HUES64 (cell line): ENCODE measurements around the gene TRIM2.

Source experiments
- H3K27ac ChIP-seq: 2 replicates; pipeline ENCODE4 v1.7.0; 2013; ENCODE audit warnings: low read depth, low read length, inconsistent platforms
- H3K27me3 ChIP-seq: 2 replicates; pipeline ENCODE4 v1.6.1; 2013; ENCODE audit warnings: mild to moderate bottlenecking, low read length; ENCODE audit not compliant: insufficient read depth
- H3K36me3 ChIP-seq: 2 replicates; pipeline ENCODE4 v1.6.1; 2013; ENCODE audit warnings: mild to moderate bottlenecking, low read length; ENCODE audit not compliant: insufficient read depth
- H3K4me1 ChIP-seq: 2 replicates; pipeline ENCODE4 v1.6.1; 2013; ENCODE audit warnings: mild to moderate bottlenecking, low read length, moderate library complexity; ENCODE audit not compliant: insufficient read depth
- H3K4me3 ChIP-seq: 2 replicates; pipeline ENCODE4 v1.5.1; 2013; ENCODE audit warnings: mild to moderate bottlenecking, low read length, moderate library complexity
- H3K9ac ChIP-seq: 2 replicates; pipeline ENCODE4 v1.6.1; 2013; ENCODE audit warnings: mild to moderate bottlenecking, low read depth, low read length
- H3K9me3 ChIP-seq: 2 replicates; pipeline ENCODE4 v1.6.1; 2013; ENCODE audit warnings: low read depth, low read length; ENCODE audit not compliant: insufficient read depth
- WGBS: fragments of 150-250, 120-280 bp; methylation state at CpG from one replicate; pipeline ENCODE4 v1.1.7; 2013; ENCODE audit warnings: missing lambda C conversion rate; 5-methylcytosine and 5-hydroxymethylcytosine counted together

Gene TRIM2

GRCh38 chr4:153170407-153170806 is 33.8 kb upstream of the TRIM2 start:
- Histone ChIP-seq H3K27ac (no peak overlapping the region), H3K36me3 (no peaks in the 10 kb centered on the region), H3K27me3 (no peaks in the 10 kb centered on the region), H3K4me1 (no peaks in the 10 kb centered on the region), H3K9ac (no peak overlapping the region), H3K9me3 (no peaks in the 10 kb centered on the region), H3K4me3 (no peak overlapping the region)
- WGBS, result 100% methylated on average over 2 of the region's 2 CpGs

DNA sequence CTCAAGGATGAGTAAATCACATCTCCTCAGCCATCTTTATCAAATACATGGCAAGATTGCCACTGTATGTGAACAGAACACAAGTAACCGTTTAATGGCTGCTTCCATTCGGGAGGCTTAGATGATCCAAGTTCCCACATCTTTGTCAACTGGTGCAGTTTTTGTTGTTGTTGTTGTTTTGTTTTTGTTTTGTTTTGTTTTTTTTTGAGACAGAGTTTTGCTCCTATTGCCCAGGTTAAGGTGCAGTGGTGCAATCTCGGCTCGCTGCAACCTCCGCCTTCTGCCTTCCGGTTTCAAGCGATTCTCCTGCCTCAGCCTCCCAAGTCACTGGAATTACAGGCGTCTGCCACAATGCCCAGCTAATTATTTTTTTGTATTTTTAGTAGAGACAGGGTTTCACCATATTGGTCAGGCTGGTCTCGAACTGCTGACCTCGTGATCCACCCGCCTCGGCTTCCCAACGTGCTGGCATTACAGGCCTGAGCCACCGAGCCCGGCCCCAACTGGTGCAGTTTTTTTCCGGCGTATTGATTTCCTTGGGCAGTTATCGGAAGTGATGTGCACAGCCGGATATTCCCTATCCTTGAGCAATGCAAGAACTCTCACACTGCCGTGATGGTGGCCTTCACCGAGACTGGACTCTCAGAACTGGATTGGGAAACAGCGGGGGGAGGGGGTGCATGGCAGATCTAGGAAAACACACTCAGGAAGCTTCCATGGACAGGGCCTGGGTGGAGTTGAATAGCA is 29.2 kb upstream of the TRIM2 start:
- no peak overlapping the region for H3K27ac ChIP-seq
- 0 out of 2 replicates have a peak, but pooled peaks cover 3% of the 10 kb centered on the region for H3K4me1 ChIP-seq
- H3K9me3 ChIP-seq, result no peaks in the 10 kb centered on the region
- H3K4me3 ChIP-seq, result no peak overlapping the region
- no peaks in the 10 kb centered on the region for H3K27me3 ChIP-seq
- WGBS, result 96% methylated on average over 22 of the region's 22 CpGs
- H3K9ac ChIP-seq, result no peak overlapping the region
- no peaks in the 10 kb centered on the region for H3K36me3 ChIP-seq

GRCh38 chr4:153176938-153177337 is 27.3 kb upstream of the TRIM2 start:
- Histone ChIP-seq H3K9ac (no peak overlapping the region), H3K4me3 (no peak overlapping the region), H3K4me1 (0 out of 2 replicates have a peak, but pooled peaks cover 4% of the 10 kb centered on the region), H3K27me3 (no peaks in the 10 kb centered on the region), H3K27ac (no peak overlapping the region), H3K9me3 (no peaks in the 10 kb centered on the region), H3K36me3 (no peaks in the 10 kb centered on the region)
- 89% methylated on average over 3 of the region's 3 CpGs for WGBS

DNA sequence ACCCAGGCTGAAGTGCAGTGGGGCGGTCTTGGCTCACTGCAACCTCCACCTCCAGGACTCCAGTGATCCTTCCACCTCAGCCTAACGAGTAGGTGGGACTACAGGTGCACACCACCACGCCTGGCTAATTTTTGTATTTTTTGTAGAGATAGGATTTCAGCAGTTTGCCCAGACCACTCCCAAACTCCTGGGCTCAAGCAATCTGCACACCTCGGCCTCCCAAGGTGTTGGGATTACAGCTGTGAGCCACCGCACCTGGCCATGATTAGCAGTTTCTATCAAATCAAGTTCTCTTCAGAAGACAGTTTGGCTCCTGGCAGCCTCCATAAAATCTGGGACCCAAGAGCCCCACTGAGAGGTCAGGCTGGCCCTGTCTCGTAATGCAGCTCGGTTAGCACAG is 26.4 kb upstream of the TRIM2 start:
- no peak overlapping the region for H3K27ac ChIP-seq
- H3K36me3 ChIP-seq, result no peaks in the 10 kb centered on the region
- H3K4me3 ChIP-seq, result no peak overlapping the region
- no peaks in the 10 kb centered on the region for H3K27me3 ChIP-seq
- H3K4me1 ChIP-seq, result 0 out of 2 replicates have a peak, but pooled peaks cover 4% of the 10 kb centered on the region
- no peaks in the 10 kb centered on the region for H3K9me3 ChIP-seq
- no peak overlapping the region for H3K9ac ChIP-seq
- 95% methylated on average over 7 of the region's 7 CpGs for WGBS

GRCh38 chr4:153179100-153179499 is 25.1 kb upstream of the TRIM2 start:
- Histone ChIP-seq H3K27ac (no peak overlapping the region), H3K9me3 (no peaks in the 10 kb centered on the region), H3K27me3 (no peaks in the 10 kb centered on the region), H3K36me3 (no peaks in the 10 kb centered on the region), H3K4me3 (no peak overlapping the region), H3K4me1 (0 out of 2 replicates have a peak, but pooled peaks cover 4% of the 10 kb centered on the region), H3K9ac (no peak overlapping the region)

DNA sequence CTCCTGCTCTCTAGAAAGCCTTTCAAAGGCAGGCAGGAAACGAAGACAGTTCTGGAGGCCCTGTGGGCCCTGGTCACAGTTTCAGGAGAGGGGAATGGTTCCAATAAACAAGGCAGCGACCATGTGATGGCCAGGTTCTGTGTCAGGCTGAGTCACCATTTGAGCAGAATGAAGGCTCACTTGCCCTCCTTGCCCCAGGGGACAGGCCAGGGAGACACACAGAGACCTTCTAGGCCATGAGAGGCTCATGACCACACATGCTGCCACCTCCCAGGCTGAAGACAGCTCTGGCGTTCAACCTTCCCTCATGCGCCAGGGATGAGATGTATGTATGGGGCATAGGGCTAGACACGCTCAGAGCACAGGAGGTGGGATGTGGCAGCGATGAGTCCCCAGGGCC is 22.9 kb upstream of the TRIM2 start:
- Histone ChIP-seq H3K9ac (no peak overlapping the region), H3K4me3 (no peak overlapping the region), H3K4me1 (0 out of 2 replicates have a peak, but pooled peaks cover 4% of the 10 kb centered on the region), H3K36me3 (no peaks in the 10 kb centered on the region), H3K9me3 (no peaks in the 10 kb centered on the region), H3K27me3 (no peaks in the 10 kb centered on the region), H3K27ac (no peak overlapping the region)
- 93% methylated on average over 6 of the region's 6 CpGs for whole genome bisulfite sequencing

DNA sequence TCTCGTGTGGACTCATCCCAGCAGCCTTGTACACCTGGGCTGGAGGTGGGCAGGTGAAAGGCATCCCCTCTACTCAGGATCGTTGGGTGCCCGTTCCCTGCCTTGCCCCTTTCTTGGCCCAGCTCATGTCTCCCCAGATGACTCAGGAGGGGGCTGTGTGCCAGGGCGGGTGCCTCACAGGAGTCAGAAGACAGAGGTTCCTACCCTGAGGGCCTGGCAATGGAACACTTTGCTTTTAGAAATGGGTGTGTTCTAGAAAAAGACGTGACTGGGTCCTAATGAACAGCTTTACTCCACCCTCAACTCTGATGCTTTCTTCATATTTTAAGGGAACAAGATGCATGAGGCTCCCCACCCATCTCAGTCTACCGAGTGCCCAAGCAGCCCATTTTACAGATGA is 22.5 kb upstream of the TRIM2 start:
- no peaks in the 10 kb centered on the region for H3K36me3 ChIP-seq
- H3K9ac ChIP-seq, result no peak overlapping the region
- H3K27ac ChIP-seq, result no peak overlapping the region
- WGBS, result 96% methylated on average over 6 of the region's 6 CpGs
- H3K4me1 ChIP-seq, result 0 out of 2 replicates have a peak, but pooled peaks cover 4% of the 10 kb centered on the region
- H3K4me3 ChIP-seq, result no peak overlapping the region
- no peaks in the 10 kb centered on the region for H3K27me3 ChIP-seq
- H3K9me3 ChIP-seq, result no peaks in the 10 kb centered on the region

DNA sequence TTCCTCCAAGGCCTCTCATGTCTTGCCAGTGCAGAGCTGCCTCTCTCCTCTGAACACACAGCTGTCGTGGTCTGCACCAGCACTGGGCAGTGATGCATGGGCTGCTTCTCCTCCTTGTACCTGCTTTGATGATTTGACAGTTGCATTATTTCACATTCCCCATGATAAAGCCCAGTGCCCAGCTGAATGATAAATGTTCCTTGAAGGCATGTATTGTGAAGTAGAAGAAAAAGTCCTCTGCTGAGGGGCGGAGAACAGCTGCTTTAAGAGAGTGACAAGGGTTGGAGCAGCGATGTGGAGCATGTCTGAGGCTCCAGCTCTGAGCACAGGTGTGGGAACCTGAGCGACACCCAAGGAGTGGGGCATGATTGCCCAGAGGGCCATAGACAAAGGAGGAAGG is 21.1 kb upstream of the TRIM2 start:
- H3K4me3 ChIP-seq, result no peak overlapping the region
- H3K9me3 ChIP-seq, result no peaks in the 10 kb centered on the region
- H3K9ac ChIP-seq, result no peak overlapping the region
- H3K4me1 ChIP-seq, result 0 out of 2 replicates have a peak, but pooled peaks cover 4% of the 10 kb centered on the region
- 90% methylated on average over 4 of the region's 4 CpGs for WGBS
- H3K27me3 ChIP-seq, result no peaks in the 10 kb centered on the region
- H3K36me3 ChIP-seq, result no peaks in the 10 kb centered on the region
- H3K27ac ChIP-seq, result no peak overlapping the region

- 90% methylated on average over 2 of the region's 2 CpGs for WGBS
- Histone ChIP-seq H3K36me3 (no peaks in the 10 kb centered on the region), H3K27ac (no peak overlapping the region), H3K27me3 (no peaks in the 10 kb centered on the region), H3K9ac (no peak overlapping the region), H3K4me1 (peaks cover 5% of the 10 kb centered on the region; the same call in 1 of the 2 replicates), H3K4me3 (no peak overlapping the region), H3K9me3 (no peaks in the 10 kb centered on the region)
Observed at GRCh38 chr4:153185331-153185852, 18.9 kb upstream of the TRIM2 start.

DNA sequence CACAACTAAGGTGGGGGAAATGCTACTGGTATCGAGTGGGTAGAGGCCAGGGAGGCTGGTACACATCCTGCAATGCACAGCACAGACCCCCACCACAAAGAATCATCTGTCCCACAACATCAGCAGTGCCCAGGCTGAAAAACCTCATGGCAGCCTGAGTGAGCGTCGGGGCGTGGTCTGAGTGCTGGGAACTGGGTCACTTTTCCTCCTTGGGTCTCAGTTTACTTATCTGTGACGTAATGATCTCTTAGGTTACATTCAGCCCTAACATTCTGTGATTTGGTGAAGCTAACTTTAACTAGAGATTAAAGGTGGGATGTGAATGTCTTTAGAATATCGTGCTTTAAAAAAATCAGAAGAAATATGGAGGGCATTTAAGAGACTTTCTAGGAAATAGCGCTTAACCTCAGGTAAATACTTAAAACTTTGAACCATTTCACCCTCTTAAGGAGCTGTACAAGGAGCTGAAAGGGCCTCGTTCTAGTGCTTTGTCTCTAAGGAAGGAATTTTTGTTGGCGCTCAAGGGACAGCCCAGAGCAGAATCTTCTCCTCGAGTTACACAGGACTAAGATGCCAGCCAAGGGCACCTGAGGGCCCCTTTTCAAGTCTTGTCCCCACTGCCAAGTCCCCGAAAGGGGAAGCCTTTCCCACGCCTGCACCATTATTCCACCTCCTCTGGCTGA is 18.1 kb upstream of the TRIM2 start:
- Histone ChIP-seq H3K9ac (no peak overlapping the region), H3K4me1 (peaks cover 5% of the 10 kb centered on the region; the same call in 1 of the 2 replicates), H3K36me3 (no peaks in the 10 kb centered on the region), H3K9me3 (no peaks in the 10 kb centered on the region), H3K27ac (no peak overlapping the region), H3K4me3 (no peak overlapping the region), H3K27me3 (no peaks in the 10 kb centered on the region)
- WGBS, result 93% methylated on average over 12 of the region's 12 CpGs

- 86% methylated on average over 10 of the region's 11 CpGs for WGBS
- no peaks in the 10 kb centered on the region for H3K9me3 ChIP-seq
- H3K36me3 ChIP-seq, result no peaks in the 10 kb centered on the region
- peaks cover 13% of the 10 kb centered on the region; the same call in 1 of the 2 replicates for H3K4me1 ChIP-seq
- no peak overlapping the region for H3K4me3 ChIP-seq
- no peaks in the 10 kb centered on the region for H3K27me3 ChIP-seq
- no peak overlapping the region for H3K9ac ChIP-seq
- no peak overlapping the region; the same call in 1 of the 2 replicates for H3K27ac ChIP-seq
Observed at GRCh38 chr4:153189016-153189801, 15.0 kb upstream of the TRIM2 start.
